Testis (tissue), 2 donors: ENCODE measurements around the gene MAP3K4.

Experiments
- POLR2A ChIP-seq: fragments of 450-650 bp; IDR thresholded peaks from one replicate; pipeline ENCODE4 v1.6.1; 2017; ENCODE audit warnings: antibody characterized with exemption, mild to moderate bottlenecking, moderate library complexity
- TF ChIP-seq, protein P1 (sequence below), 3 experiments: fragments of 450-650 bp in 2 of 3; fragments of 200-600 bp in 1 of 3; sonication (generic) in 1 of 3; IDR thresholded peaks; one replicate each; pipeline ENCODE4 v1.5.1; 2016 to 2019; ENCODE audit warnings: antibody characterized with exemption in 3 of 3, mild to moderate bottlenecking in 2 of 3, moderate library complexity in 1 of 3

DNA sequence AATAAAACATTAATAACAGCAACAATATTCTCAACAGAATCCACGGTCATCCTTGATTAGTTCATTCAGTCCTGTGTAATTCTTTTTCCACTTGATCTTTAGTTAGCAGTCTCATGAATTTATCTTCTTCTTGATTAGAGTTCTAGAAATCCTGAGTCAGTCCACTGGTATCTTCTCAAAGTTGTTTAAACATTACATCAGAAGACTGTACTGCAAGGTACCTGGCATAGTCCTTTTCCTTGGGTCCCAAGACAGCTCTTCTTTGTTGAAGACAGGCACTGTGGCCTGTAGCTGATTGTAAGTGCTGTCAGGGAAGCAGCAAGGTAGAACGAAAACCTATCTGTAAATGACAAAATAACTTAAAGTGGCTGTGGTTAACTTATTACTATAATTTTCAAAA, 11.8 kb downstream of the MAP3K4 start:
- TF ChIP-seq, protein P1, sequence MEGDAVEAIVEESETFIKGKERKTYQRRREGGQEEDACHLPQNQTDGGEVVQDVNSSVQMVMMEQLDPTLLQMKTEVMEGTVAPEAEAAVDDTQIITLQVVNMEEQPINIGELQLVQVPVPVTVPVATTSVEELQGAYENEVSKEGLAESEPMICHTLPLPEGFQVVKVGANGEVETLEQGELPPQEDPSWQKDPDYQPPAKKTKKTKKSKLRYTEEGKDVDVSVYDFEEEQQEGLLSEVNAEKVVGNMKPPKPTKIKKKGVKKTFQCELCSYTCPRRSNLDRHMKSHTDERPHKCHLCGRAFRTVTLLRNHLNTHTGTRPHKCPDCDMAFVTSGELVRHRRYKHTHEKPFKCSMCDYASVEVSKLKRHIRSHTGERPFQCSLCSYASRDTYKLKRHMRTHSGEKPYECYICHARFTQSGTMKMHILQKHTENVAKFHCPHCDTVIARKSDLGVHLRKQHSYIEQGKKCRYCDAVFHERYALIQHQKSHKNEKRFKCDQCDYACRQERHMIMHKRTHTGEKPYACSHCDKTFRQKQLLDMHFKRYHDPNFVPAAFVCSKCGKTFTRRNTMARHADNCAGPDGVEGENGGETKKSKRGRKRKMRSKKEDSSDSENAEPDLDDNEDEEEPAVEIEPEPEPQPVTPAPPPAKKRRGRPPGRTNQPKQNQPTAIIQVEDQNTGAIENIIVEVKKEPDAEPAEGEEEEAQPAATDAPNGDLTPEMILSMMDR (IDR thresholded peaks at IDR 0.05) = no peak
- TF ChIP-seq POLR2A = no peak
